Measurements from ENCODE around the gene IKZF3.

The IKZF3 gene

GRCh38 chr17:39868554-39868942 lies 4.4 kb upstream of the IKZF3 start:
- no peak overlapping the region for H2AFZ ChIP-seq (ENCODE audit: low read length)
- no peaks in the 10 kb centered on the region for H3K4me1 ChIP-seq (ENCODE audit: insufficient read depth, low read length, poor library complexity, severe bottlenecking)
- H3K36me3 ChIP-seq (ENCODE audit: insufficient read depth, low read length): no peaks in the 10 kb centered on the region
- H3K4me2 ChIP-seq (ENCODE audit: low read depth, low read length, poor library complexity, severe bottlenecking): no peak overlapping the region
- no peaks in the 10 kb centered on the region for H3K9me2 ChIP-seq (replicated peaks; ENCODE audit: low read depth, low read length)
- H3K4me3 ChIP-seq (ENCODE audit: low read length, poor library complexity, severe bottlenecking): no peak overlapping the region
- no peak overlapping the region for H3K9ac ChIP-seq (ENCODE audit: low read depth, low read length, poor library complexity, severe bottlenecking)
- TF ChIP-seq CTCF (conservative IDR thresholded peaks at IDR 0.05; ENCODE audit: low read length) (no peak), EZH2phosphoT487 (IDR thresholded peaks at IDR 0.05; ENCODE audit: borderline replicate concordance) (no peak)
- H3K27me3 ChIP-seq (ENCODE audit: insufficient read depth, low read length, poor library complexity, severe bottlenecking): peaks cover 18% of the 10 kb centered on the region
- H3K9me3 ChIP-seq (ENCODE audit: insufficient read depth, low read depth, low read length): no peaks in the 10 kb centered on the region
- no peaks in the 10 kb centered on the region for H4K20me1 ChIP-seq (ENCODE audit: insufficient read depth, low read length, poor library complexity, severe bottlenecking)
- no peaks in the 10 kb centered on the region for H3K79me2 ChIP-seq (ENCODE audit: insufficient read depth, low read length)
- H3F3A ChIP-seq (ENCODE audit: low read depth): no peaks in the 10 kb centered on the region

GRCh38 chr17:39867880-39868553 lies 3.9 kb upstream of the IKZF3 start, which contains the start of gene ZPBP2:
TSS of gene ZPBP2 (plus strand) at chr17:39868202. CDS start at chr17:39868355, 153 bp downstream.
- Histone ChIP-seq H3K9me3 (ENCODE audit: insufficient read depth, low read depth, low read length) (no peaks in the 10 kb centered on the region), H3K4me2 (ENCODE audit: low read depth, low read length, poor library complexity, severe bottlenecking) (no peak within 1 kb of the TSS), H3K27me3 (ENCODE audit: insufficient read depth, low read length, poor library complexity, severe bottlenecking) (peaks cover 23% of the 10 kb centered on the region), H3K9ac (ENCODE audit: low read depth, low read length, poor library complexity, severe bottlenecking) (no peak within 1 kb of the TSS), H3K9me2 (replicated peaks; ENCODE audit: low read depth, low read length) (no peaks in the 10 kb centered on the region), H4K20me1 (ENCODE audit: insufficient read depth, low read length, poor library complexity, severe bottlenecking) (no peaks in the 10 kb centered on the region), H3K36me3 (ENCODE audit: insufficient read depth, low read length) (no peaks in the 10 kb centered on the region), H3K4me3 (ENCODE audit: low read length, poor library complexity, severe bottlenecking) (no peak within 1 kb of the TSS), H3F3A (ENCODE audit: low read depth) (no peaks in the 10 kb centered on the region), H3K4me1 (ENCODE audit: insufficient read depth, low read length, poor library complexity, severe bottlenecking) (no peaks in the 10 kb centered on the region), H3K79me2 (ENCODE audit: insufficient read depth, low read length) (no peaks in the 10 kb centered on the region), H2AFZ (ENCODE audit: low read length) (no peak within 1 kb of the TSS)
- TF ChIP-seq EZH2phosphoT487 (IDR thresholded peaks at IDR 0.05; ENCODE audit: borderline replicate concordance) (no peak), CTCF (conservative IDR thresholded peaks at IDR 0.05; ENCODE audit: low read length) (no peak)

- no peak overlapping the region for H2AFZ ChIP-seq (ENCODE audit: low read length)
- no peaks in the 10 kb centered on the region for H3K79me2 ChIP-seq (ENCODE audit: insufficient read depth, low read length)
- no peaks in the 10 kb centered on the region for H3K36me3 ChIP-seq (ENCODE audit: insufficient read depth, low read length)
- H3K27me3 ChIP-seq (ENCODE audit: insufficient read depth, low read length, poor library complexity, severe bottlenecking): peaks cover 31% of the 10 kb centered on the region
- H3K4me2 ChIP-seq (ENCODE audit: low read depth, low read length, poor library complexity, severe bottlenecking): no peak overlapping the region
- H3K4me3 ChIP-seq (ENCODE audit: low read length, poor library complexity, severe bottlenecking): no peak overlapping the region
- H3F3A ChIP-seq (ENCODE audit: low read depth): no peaks in the 10 kb centered on the region
- H3K9me2 ChIP-seq (replicated peaks; ENCODE audit: low read depth, low read length): no peaks in the 10 kb centered on the region
- no peaks in the 10 kb centered on the region for H4K20me1 ChIP-seq (ENCODE audit: insufficient read depth, low read length, poor library complexity, severe bottlenecking)
- H3K9me3 ChIP-seq (ENCODE audit: insufficient read depth, low read depth, low read length): no peaks in the 10 kb centered on the region
- TF ChIP-seq EZH2phosphoT487 (IDR thresholded peaks at IDR 0.05; ENCODE audit: borderline replicate concordance) (no peak), CTCF (conservative IDR thresholded peaks at IDR 0.05; ENCODE audit: low read length) (no peak)
- no peak overlapping the region for H3K9ac ChIP-seq (ENCODE audit: low read depth, low read length, poor library complexity, severe bottlenecking)
- no peaks in the 10 kb centered on the region for H3K4me1 ChIP-seq (ENCODE audit: insufficient read depth, low read length, poor library complexity, severe bottlenecking)
Observed at GRCh38 chr17:39867084-39867879, 3.2 kb upstream of the IKZF3 start.

Measured in Loucy (cell line).